ENCODE data around the gene MSX2.

The MSX2 gene

GRCh38 chr5:174718880-174719610, 5.3 kb upstream of the MSX2 start:
- DNase-seq (ENCODE audit: low spot score) = no peak
- no peak for TF ChIP-seq CTCF (IDR thresholded peaks at IDR 0.05; ENCODE audit: extremely low read depth, missing control alignments)

DNA sequence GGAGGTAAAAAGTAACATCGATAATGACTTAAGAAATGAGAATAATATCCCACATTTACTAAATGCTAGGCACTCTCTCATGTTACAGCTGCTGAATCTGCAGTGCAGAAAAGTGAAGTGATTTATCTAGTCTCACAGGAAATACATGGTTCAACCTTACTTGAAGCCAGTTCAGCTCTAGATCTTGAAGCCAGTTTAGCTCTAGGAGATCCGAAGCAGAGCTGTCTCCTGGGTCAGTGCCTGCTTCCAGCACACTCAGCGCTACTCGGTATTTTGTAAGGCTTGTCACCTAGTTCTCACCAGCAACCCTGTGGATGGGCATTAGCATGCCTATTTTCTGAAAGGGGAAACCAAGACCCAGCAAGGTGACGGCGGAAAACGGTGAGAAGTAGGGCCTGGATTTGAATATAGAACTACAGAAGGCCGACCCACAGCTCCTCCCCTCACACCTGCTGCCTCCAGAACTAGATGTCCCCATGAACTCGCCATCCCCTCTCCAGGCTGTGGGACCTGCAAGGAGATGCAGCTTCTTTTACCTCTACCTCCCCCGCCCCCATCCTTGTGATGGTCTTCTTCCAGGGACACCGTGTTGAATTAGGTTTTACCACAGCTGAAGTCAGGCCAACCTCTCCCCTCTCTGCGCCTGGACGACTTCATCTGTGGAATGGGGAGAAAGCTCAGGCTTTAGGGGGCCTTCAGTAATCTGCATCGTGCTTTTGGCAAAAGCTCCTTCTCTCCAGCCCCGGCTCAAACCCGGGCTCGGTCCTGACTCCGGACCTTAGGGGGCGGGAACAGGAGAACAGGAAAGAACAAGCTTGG, 4.4 kb upstream of the MSX2 start:
- no peak for TF ChIP-seq CTCF (IDR thresholded peaks at IDR 0.05; ENCODE audit: extremely low read depth, missing control alignments)
- no peak for DNase-seq (ENCODE audit: low spot score)

GRCh38 chr5:174720612-174721529, 3.5 kb upstream of the MSX2 start:
- TF ChIP-seq CTCF (IDR thresholded peaks at IDR 0.05; ENCODE audit: extremely low read depth, missing control alignments) = no peak
- no peak for DNase-seq (ENCODE audit: low spot score)

DNA sequence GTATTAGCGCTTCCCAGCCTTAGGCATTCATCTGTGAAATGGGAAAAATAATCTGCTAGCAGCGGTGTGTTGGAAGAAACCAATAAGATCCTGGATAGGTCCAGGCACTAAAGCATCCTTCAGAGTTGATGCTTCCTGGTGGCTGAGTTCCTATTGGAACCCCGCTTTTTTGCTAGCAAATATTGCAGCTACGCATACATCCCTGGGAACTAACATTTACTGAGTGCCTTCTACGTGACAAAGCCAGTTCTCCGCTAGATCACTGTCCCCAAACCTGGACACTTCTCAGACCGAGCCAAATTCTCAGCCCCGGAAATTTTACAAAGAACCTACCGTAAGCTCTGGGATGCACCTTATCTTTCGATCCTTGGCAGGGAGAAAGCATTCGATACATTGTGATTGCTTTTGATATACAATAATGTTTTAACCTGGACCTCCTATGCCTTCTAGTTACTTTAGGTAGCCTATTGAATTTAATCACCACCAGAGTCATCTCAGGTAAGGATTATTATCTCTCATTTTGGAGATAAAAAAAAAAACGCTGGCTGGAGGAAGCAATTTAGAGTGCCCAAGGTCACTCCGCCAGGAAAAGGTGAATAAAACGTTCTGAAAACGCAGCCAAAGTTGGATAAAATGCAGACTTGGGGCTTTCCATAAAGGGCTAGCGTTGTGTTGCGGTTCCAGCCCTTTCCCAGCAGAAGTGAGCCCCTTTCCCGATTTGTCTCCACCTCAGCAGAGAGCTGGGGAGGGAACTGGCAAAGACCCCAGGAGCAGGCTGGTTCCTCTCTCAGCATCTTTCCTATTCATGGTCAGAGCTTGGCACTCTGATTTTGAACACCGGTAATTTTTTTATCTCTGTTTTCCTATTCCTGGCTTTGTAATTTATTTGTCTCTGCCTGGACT, 2.6 kb upstream of the MSX2 start:
- TF ChIP-seq CTCF (IDR thresholded peaks at IDR 0.05; ENCODE audit: extremely low read depth, missing control alignments) = no peak
- DNase-seq (ENCODE audit: low spot score) = no peak

DNA sequence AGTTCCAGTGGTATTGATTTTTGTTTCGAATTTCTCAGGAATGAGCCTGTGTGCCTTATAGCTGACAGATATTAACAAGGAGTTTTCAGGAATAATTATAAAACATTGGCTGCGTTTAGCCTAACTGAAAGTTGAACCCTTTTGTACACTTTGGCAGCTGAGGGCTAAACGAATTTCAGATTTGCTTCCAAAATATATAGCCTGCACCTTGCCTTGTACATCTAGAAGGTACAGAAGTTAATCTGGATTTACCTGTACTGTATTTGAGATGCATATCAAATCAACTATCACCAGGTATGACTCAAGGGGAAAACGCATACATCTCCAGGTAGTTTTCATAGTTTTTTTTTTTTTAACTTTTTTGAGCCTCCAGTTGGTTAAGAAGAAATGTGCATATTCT, 1.9 kb upstream of the MSX2 start:
- TF ChIP-seq CTCF (IDR thresholded peaks at IDR 0.05; ENCODE audit: extremely low read depth, missing control alignments) = no peak

DNA sequence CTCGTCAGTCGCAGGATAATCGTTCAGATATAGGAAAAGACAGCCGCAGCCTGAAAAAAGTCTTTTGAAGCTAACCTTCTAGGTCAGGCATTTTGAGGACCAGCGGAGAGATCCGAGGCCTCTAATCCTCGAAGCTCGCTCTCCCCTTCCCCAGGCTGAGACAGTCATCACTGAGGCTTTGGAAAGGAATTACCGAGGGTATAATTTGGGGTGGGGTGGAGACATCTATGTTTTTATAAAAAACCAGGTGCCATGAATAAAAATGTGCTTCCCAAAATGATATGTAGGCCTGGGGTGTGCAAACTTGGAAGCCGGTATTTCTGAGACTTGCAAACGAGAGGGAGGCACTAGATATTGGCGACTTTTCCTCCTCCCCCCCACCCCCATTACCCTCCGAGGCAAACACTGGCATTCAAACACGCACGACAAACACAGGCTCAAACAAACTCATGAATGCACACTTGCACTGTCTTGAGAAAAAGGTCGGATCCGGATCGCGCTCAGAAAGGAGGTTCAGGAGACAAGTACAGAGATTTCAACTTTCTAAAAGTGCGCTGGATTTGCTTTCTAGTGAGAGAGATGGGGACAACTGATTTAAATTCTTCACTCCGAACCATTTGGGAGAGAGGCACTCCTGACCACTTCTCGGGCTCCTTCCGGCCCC, 935 bp upstream of the MSX2 start:
- no peak for TF ChIP-seq CTCF (IDR thresholded peaks at IDR 0.05; ENCODE audit: extremely low read depth, missing control alignments)
- no peak for DNase-seq (ENCODE audit: low spot score)

More for the DNA sequence above, 1.9 kb upstream of the MSX2 start:
- DNase-seq (ENCODE audit: low spot score) = no peak

All from GM20000 (cell line).